Peyer's patch (tissue), 4 donors: ENCODE results near the gene SEPTIN10.

Experiments
- CTCF ChIP-seq, 6 experiments: fragments of 450-650 bp in 4 of 6; fragments of 200-600 bp in 2 of 6; sonication (generic) in 1 of 6; IDR thresholded peaks; one replicate each; pipeline ENCODE4 v1.5.1; 2017 to 2019; ENCODE audit warnings: antibody characterized with exemption in 6 of 6, mild to moderate bottlenecking in 3 of 6, moderate library complexity in 1 of 6
- POLR2A ChIP-seq, 2 donors: fragments of 450-650 bp; IDR thresholded peaks; one replicate each; pipeline ENCODE4 v1.5.1; 2017; ENCODE audit warnings: antibody characterized with exemption in 2 of 2, mild to moderate bottlenecking in 2 of 2, moderate library complexity in 2 of 2

- TF ChIP-seq POLR2A (IDR thresholded peaks at IDR 0.05) (no peak), CTCF (IDR thresholded peaks at IDR 0.05) (peak in 4 of 6 experiments; percentile 19 to 73 (median 57))
These were observed 97.2 kb downstream of the SEPTIN10 start for GRCh38 chr2:109516445-109517117.
